GM21619 (cell line): ENCODE results near the gene MAD1L1.

Experiments used
- ATAC-seq: cut with Tn5 transposase; IDR thresholded peaks from one replicate; pipeline ENCODE4 v1.9.1; 2021; ENCODE audit not compliant: unreplicated experiment

Gene MAD1L1

GRCh38 chr7:2181077-2181854 lies 51.5 kb downstream of the MAD1L1 start:
- ATAC-seq, result no peak

DNA sequence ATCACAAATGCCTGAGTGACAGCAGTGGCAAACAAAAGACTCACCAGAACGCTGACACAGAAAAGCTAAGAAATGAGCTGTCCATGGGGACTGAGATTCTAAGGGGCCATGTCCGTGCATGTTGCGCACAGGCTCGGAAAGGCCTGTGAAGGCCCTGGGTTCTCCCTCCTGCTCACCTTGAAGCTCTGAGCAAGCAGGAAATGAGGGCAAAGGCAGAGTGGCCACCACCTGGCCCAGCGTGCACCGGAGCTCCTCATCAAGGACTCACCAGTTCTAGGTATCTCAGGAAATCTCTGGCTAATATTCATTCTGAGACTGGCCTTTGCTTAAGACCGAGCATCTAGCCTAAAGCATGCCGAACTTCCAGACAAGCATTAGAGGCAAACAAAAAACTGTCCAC lies 52.7 kb downstream of the MAD1L1 start:
- ATAC-seq, result no peak

DNA sequence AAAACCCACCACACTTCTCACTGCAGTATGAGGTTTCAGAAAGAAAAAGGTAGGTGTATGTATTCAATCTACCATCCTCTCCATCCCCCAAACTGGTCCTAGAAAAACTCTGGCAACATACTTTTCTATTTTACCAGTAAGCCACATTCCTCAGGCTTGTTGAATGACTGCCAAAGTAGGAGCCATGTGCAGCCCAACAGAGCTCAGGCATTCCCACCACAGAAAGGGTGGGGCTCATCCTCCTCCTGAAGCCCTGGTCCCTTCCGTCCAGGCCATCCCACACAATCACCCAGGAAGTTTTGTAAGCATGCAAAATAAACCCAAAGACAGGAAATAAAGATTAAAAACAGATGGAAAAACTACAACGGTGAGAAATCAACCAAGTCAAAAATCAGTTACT lies 57.2 kb downstream of the MAD1L1 start:
- ATAC-seq, result no peak

GRCh38 chr7:2175091-2175490 lies 57.7 kb downstream of the MAD1L1 start:
- ATAC-seq, result no peak

GRCh38 chr7:2173189-2173827 lies 59.4 kb downstream of the MAD1L1 start:
- ATAC-seq, result no peak

GRCh38 chr7:2172311-2173188 lies 60.2 kb downstream of the MAD1L1 start:
- no peak for ATAC-seq

DNA sequence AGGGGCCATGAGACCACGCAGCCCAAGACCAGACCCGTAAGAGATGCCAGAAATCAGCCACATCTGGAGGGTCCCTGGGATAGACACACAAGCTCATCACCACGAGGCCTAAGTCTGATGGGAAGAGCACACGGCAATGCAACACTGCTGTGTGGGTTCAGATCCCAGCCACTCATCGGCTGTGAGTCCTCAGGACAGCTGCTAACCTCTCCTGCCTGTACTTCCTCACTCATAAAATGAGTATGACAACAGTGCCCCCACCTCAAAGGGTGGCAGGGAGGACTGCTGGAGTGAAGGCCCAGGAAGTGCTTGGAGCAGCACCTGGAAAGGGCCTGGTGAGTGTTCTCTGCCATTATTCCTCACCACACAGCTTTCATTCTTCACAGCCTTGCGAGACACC lies 60.9 kb downstream of the MAD1L1 start:
- no peak for ATAC-seq

DNA sequence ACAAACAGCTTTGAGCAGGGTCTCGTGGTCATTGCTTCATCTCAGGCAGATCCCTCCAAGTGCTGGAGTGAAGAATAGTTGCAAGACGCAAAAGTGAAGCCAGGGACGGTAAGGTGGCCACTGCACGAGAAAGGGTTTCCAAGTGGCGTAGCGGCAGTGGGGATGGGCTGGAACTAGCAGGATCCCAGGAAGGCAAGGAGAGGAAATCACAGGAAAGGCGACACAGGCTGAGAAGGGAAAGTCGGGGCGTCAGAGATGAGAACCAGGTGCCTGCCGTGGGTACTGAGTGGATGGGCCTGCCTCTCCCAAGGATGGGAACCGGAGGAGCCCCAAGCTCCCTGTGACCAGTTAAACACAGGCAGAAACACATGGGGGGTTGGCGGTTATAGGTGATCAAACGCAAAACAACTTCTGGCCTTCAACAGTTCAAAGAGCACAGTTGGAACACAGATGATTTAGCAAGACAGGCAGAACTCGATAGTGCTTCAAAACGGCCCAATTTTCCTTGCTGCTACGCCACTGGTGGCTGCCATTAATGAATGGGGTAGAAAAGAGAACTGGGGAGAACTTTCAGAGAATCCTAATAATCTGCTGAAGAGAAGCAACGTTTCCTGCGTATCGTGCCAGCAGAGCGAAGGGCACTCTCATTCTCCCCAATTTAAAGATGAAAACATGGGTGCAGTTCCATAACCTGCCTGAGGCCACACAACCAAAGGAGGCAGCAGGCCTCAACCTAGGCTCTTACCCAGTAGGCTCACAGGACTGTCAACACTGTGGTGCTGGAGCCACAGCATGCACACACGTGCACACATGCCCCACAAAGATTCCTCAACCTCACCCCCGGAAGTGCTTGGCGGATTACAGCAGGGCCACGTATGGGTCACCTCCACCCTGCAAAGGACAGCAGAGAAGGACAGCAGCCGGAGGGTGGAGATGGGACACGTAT lies 61.9 kb downstream of the MAD1L1 start:
- ATAC-seq, result no peak

GRCh38 chr7:2169923-2170575 lies 62.7 kb downstream of the MAD1L1 start:
- ATAC-seq, result no peak

DNA sequence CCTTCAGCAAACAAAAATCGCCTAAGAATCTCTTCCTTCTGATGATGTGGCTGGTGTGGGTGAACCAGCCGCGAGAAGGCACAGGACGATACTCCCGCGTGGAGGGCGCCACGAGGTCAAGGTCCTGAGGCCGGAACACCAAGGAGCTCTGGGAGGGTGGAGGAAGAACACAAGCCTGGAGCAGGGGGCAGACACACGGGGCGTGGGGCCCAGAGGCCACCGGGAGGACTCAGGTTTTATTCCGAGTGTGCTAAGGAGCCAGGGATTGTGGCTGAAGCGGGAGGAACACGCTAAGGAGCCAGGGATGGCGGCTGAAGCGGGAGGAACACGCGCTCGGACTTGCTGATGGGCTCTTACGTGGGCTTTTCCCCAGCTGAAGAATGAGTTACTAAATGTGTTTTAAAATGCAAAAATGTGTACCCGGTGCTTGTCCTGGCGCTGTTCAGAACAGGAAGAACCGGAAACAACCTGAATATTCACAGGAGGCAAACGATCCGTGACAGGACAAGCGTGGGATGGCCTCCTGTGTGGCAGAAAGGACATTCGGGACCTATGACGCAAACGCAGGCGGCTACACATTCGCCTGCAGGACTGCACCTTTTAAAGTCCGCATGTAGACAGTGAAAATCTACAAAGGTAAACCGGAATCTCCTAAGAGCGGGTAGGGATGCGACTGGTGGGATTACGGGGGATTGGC lies 64.0 kb downstream of the MAD1L1 start:
- no peak for ATAC-seq

DNA sequence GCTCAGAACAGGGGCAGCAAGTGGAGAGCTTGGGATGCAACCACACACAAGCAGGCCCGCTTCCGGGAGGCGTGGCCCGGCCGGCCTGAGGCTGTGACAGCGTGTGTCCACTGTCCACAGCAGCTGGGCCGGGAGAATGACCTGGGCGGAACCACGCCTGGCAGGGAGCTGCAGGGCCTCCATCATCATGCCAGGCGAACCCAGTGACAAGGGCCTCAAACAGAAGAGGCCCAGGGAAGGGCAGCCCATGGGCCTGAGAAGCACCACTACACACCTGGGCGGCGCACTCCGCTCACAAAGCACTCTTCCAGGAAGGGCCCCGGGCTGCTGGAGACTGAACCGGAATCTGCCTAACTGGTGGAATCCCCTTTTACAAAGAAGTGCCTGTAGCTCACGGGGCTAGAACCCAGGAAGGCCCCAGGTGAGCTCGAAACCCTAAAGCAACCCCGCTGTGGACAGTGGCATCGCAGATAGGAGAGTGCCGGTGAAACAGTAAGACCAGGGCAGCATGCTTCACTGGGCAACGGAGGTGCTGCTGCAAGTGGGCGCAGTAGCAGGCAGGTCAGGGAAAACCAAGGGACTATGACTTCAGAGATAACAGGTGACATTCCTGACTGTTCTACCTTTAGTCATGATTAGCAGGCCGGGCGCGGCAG lies 66.0 kb downstream of the MAD1L1 start:
- ATAC-seq, result no peak

GRCh38 chr7:2165610-2166594 lies 66.8 kb downstream of the MAD1L1 start:
- ATAC-seq, result peak; percentile 96

GRCh38 chr7:2165239-2165609 lies 67.5 kb downstream of the MAD1L1 start:
- ATAC-seq, result no peak

GRCh38 chr7:2164646-2165045 lies 68.1 kb downstream of the MAD1L1 start:
- ATAC-seq, result no peak

DNA sequence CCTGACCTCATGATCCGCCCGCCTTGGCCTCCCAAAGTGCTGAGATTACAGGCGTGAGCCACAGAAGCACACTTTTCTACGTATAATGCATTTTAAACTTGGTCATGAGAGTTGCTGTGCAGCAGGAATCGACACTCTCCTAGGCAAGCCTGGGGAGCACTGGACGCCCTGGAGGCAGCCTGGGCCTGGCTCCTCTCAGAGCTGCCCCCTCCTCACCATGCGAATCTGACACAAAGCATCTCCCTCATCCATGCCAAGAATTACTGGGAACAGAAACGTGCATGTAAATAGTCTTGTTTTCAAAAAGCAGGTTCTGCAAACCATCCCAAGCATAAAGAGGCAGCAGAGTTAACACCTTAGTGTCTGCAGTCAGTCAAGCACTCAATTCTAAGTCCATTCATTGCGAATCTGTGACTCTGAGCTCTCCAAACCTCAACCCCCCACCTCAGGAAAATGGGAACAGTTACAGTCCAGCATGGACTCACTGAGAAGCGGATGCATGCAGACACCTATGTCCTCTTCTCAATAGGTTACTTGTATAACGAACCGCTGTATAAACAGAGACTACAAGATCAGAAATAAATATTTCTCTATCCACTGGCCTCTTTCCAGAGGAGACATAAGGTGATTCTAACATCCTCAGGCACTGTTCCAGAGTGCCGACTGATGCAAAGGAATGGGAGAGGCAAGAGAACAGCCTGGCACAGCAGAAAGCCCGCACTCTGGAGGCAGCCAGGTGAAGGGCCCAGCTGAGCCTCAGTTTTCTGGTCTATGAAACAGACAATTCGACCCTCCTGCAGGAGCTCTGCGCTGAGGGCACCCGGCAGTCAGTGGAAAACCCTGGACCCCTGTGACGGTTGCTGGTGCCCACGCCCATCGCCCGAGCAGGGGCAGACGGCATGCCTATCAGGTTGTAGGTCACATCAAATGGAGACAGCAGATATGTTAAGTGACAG lies 68.9 kb downstream of the MAD1L1 start:
- no peak for ATAC-seq

DNA sequence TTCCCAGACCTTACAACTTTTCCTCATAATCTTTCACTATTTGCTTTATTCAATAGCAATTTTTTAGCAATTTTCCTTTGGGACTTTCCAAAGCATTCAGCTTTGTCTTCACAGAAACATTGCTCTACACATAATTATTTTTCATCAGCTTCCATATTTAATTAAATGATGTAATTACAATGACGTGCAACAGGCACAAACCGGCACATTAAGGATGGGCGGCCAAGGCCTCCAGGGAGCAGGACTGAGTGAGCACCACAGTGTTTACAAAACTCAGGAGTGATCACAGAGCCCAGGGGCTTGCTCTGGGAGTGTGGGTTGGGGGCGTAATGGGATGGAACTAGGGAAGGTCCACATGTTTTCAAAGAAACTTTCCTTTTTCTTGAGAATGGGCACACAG lies 69.8 kb downstream of the MAD1L1 start:
- ATAC-seq, result no peak
